OCI-LY7 (cell line): ENCODE measurements around the gene CALR.
"Not testable (repeated sequence)": the region's sequence is repeated elsewhere in the genome, so short reads cannot be mapped to it uniquely, and the experiment has no call there.

Source experiments
- EZH2phosphoT487 ChIP-seq: fragments of 200-600 bp; sonication (generic); IDR thresholded peaks from 2 replicates; pipeline ENCODE4 v1.6.1; 2018; ENCODE audit warnings: low read depth, borderline replicate concordance, mild to moderate bottlenecking, mixed run types, antibody characterized with exemption, low read length, moderate library complexity, mixed read lengths
- TF ChIP-seq, protein P1 (sequence below): fragments of 200-600 bp; sonication (generic); conservative IDR thresholded peaks from 2 replicates; pipeline ENCODE4 v1.5.1; 2014; ENCODE audit warnings: mild to moderate bottlenecking, antibody characterized with exemption, low read length, moderate library complexity, mixed read lengths

DNA sequence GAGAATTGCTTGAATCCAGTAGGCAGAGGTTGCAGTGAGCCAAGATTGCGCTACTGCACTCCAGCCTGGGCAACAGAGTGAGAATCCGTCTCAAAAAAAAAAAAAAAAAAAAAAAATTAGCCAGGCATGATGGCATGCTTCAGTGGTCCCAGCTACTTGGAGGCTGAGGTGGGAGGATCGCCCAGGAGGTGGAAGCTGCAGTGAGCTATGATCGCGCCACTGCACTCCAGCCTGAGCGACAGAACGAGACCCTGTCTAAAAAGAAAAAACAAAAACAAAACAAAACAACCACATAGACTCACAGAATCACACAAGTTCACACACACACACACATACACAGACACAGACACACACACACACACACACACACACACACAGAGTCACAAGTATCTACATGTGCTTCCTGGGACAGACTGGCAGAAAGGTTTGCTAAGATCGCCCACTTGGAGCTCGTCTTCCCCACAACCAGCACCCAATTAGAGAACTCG is 48.1 kb upstream of the CALR start:
- TF ChIP-seq, protein P1, sequence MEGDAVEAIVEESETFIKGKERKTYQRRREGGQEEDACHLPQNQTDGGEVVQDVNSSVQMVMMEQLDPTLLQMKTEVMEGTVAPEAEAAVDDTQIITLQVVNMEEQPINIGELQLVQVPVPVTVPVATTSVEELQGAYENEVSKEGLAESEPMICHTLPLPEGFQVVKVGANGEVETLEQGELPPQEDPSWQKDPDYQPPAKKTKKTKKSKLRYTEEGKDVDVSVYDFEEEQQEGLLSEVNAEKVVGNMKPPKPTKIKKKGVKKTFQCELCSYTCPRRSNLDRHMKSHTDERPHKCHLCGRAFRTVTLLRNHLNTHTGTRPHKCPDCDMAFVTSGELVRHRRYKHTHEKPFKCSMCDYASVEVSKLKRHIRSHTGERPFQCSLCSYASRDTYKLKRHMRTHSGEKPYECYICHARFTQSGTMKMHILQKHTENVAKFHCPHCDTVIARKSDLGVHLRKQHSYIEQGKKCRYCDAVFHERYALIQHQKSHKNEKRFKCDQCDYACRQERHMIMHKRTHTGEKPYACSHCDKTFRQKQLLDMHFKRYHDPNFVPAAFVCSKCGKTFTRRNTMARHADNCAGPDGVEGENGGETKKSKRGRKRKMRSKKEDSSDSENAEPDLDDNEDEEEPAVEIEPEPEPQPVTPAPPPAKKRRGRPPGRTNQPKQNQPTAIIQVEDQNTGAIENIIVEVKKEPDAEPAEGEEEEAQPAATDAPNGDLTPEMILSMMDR = not testable (repeated sequence)
- not testable (repeated sequence) for TF ChIP-seq EZH2phosphoT487
